Activated CD4-positive, alpha-beta T cell treated with anti-CD3 and anti-CD28 coated beads for 24 hours (primary cell): ENCODE measurements around the gene LDLR.
"Not testable (repeated sequence)": the region's sequence is repeated elsewhere in the genome, so short reads cannot be mapped to it uniquely, and the experiment has no call there.

Experiments used
- DNase-seq, 2 donors: peaks; one replicate each; pipeline ENCODE4 v3.0.0-alpha.2; 2020; ENCODE audit warnings: low read depth in 2 of 2

The LDLR gene

GRCh38 chr19:11173516-11174155, 84.4 kb downstream of the LDLR start:
- no peak for DNase-seq

DNA sequence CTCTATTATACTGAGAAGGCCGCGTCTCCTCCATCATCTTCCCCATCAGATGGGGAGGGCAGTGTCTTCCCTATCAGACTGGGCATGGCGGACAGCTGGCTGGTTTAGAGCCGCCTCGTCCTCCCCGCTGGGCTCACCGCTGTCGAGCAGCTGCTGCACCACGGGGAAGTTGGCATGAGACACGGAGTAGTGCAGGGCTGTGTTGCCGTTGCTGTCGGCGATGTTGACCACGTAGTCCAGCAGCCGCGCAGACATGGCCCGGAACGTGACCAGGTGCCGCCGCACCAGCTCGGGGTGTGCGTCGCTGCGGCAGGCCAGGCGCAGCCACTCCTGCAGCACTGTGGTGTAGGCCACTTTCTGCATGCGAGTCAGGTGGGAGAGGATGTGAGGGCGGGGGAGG, 85.1 kb downstream of the LDLR start:
- DNase-seq = no peak

GRCh38 chr19:11175920-11176319, 86.7 kb downstream of the LDLR start:
- DNase-seq = no peak

- DNase-seq = no peak
Measured at GRCh38 chr19:11176466-11177193, 87.4 kb downstream of the LDLR start.

- no peak for DNase-seq
Measured at GRCh38 chr19:11177592-11177991, 88.3 kb downstream of the LDLR start.

DNA sequence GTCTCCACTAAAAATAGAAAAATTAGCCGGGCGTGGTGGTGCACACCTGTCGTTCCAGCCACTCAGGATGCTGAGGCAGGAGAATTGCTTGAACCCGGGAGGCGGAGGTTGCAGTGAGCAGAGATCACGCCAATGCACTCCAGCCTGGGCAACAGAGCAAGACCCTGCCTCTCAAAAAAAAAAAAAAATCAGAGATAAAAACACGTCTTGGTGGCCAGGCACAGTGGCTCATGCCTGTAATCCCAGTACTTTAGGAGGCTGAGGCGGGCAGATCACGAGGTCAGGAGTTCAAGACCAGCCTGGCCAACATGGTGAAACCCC, 89.8 kb downstream of the LDLR start:
- not testable (repeated sequence) for DNase-seq

DNA sequence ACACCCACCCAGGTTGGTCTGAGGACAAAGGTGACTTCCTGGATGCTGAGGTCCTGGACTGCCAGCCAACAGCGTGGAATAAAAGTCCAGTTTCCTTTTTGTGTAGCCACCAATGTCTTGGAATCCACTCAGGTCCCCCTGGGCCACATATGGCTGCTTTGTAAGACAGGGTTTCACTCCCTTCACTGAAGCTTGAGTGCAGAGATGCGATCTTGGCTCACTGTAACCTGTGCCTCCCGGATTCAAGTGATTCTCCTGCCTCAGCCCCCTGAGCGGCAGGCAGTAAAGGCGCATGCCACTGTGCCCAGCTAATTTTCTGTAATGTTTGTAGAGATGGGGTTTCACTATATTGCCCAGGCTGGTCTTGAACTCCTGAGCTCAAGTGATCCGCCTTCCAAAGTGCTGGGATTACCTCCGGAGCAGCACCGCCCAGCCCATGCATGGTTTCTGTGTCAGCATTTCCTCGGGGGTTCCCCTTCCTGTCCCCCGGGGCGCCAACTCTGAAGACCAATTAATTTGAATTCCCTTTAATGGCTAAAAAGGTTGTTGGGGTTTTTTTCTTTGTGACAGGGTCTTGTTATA, 90.5 kb downstream of the LDLR start:
- DNase-seq = no peak

DNA sequence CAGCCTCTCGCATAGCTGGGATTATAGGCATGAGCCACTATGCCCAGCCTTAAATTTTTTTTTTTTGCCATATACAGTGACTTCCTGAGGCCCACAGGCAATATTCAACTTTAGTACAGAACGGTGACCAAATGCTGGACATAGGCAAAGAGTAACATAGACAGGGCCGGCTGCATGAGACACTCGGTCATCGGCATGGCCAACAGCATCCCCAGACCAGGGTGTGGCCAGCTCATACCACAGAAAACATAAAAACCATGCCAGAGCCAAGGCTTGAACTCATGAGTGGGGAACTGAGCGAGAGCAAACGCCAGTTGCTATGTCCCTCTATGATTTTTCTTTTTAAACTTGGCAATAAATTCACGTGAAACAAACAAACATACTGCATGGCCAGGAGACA, 91.1 kb downstream of the LDLR start:
- no peak for DNase-seq

DNA sequence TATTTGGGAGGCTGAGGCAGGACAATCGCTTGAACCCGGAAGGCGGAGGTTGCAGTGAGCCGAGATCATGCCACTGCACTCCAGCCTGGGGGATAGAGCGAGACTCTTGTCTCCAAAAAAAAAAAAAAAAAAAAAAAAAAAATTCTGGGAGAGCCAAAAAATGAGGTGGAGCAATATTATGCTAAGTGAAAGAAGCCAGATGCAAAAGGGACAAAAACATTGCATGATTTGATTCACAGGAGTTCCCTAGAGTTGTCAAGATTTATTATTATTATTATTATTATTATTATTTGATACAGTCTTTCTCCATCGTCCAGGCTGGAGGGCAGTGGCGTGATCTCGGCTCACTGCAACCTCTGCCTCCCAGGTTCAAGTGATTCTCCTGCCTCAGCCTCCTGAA, 91.7 kb downstream of the LDLR start:
- not testable (repeated sequence) for DNase-seq

GRCh38 chr19:11181488-11181887, 92.2 kb downstream of the LDLR start:
- DNase-seq = no peak
